HEK293 (cell line): ENCODE measurements around the gene NUDT16L1.

Experiments
- CTCF ChIP-seq: fragments of 450-650 bp; formaldehyde crosslinking; IDR thresholded peaks from 2 replicates; pipeline ENCODE4 v1.5.1; 2016; ENCODE audit warnings: missing biosample characterization, missing genetic modification characterization
- KLF1 ChIP-seq: fragments of 450-650 bp; formaldehyde crosslinking; IDR thresholded peaks from 2 replicates; pipeline ENCODE4 v1.5.1; 2016; ENCODE audit warnings: missing biosample characterization, missing genetic modification characterization
- KLF10 ChIP-seq: fragments of 450-650 bp; IDR thresholded peaks from 2 replicates; pipeline ENCODE4 v1.5.1; 2018; ENCODE audit warnings: missing biosample characterization, mild to moderate bottlenecking, missing genetic modification characterization
- SETDB1 ChIP-seq: IDR thresholded peaks from one replicate; pipeline ENCODE4 v1.6.1; 2017; ENCODE audit warnings: mild to moderate bottlenecking, low read length, moderate library complexity, mixed read lengths; ENCODE audit not compliant: insufficient read length
- ZNF24 ChIP-seq: fragments of 450-650 bp; formaldehyde crosslinking; IDR thresholded peaks from 2 replicates; pipeline ENCODE4 v1.5.1; 2016; ENCODE audit warnings: missing biosample characterization, missing genetic modification characterization
- ZNF280D ChIP-seq: fragments of 450-650 bp; formaldehyde crosslinking; IDR thresholded peaks from 2 replicates; pipeline ENCODE4 v1.5.1; 2016; ENCODE audit warnings: missing biosample characterization, missing genetic modification characterization
- ZNF302 ChIP-seq: fragments of 450-650 bp; formaldehyde crosslinking; IDR thresholded peaks from 2 replicates; pipeline ENCODE4 v1.5.1; 2016; ENCODE audit warnings: missing biosample characterization, missing genetic modification characterization, low read depth
- TF ChIP-seq, protein P1 (sequence below): fragments of 450-650 bp; formaldehyde crosslinking; IDR thresholded peaks from 2 replicates; pipeline ENCODE4 v1.5.1; 2016; ENCODE audit warnings: missing biosample characterization, missing genetic modification characterization
- TF ChIP-seq, protein P2 (sequence below): fragments of 450-650 bp; formaldehyde crosslinking; IDR thresholded peaks from 2 replicates; pipeline ENCODE4 v1.5.1; 2016; ENCODE audit warnings: missing biosample characterization, missing genetic modification characterization

DNA sequence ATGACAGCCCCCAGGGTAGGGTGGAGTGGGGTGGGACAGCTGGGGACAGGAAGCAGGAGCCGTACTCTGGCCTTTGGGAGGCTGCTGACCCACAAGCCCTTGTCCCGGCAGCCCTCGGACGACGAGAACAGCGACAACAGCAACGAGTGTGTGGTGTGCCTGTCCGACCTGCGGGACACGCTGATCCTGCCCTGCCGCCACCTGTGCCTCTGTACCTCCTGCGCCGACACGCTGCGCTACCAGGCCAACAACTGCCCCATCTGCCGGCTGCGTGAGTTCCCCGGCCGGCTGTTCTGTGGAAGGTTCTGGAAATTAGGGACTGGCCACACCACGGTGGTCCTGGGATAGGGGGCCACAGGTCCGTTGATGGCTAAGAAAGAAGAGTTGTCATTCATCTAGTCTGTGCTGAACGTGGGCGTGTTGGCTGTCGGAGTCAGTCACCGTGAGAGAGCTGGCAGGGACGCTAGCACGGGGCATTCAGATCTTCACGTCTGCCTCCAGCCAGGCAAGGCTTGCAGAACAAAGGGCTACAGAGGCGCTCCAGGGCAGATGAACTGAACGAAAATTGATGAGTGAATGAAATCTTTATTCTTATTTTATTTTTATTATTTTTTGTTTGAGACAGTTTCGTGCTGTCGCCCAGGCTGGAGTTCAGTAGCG lies 19.8 kb upstream of the NUDT16L1 start:
- no peak for TF ChIP-seq CTCF (tag by site-specific recombination)
- TF ChIP-seq, protein P1, sequence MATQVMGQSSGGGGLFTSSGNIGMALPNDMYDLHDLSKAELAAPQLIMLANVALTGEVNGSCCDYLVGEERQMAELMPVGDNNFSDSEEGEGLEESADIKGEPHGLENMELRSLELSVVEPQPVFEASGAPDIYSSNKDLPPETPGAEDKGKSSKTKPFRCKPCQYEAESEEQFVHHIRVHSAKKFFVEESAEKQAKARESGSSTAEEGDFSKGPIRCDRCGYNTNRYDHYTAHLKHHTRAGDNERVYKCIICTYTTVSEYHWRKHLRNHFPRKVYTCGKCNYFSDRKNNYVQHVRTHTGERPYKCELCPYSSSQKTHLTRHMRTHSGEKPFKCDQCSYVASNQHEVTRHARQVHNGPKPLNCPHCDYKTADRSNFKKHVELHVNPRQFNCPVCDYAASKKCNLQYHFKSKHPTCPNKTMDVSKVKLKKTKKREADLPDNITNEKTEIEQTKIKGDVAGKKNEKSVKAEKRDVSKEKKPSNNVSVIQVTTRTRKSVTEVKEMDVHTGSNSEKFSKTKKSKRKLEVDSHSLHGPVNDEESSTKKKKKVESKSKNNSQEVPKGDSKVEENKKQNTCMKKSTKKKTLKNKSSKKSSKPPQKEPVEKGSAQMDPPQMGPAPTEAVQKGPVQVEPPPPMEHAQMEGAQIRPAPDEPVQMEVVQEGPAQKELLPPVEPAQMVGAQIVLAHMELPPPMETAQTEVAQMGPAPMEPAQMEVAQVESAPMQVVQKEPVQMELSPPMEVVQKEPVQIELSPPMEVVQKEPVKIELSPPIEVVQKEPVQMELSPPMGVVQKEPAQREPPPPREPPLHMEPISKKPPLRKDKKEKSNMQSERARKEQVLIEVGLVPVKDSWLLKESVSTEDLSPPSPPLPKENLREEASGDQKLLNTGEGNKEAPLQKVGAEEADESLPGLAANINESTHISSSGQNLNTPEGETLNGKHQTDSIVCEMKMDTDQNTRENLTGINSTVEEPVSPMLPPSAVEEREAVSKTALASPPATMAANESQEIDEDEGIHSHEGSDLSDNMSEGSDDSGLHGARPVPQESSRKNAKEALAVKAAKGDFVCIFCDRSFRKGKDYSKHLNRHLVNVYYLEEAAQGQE (tag by site-specific recombination), result no peak
- TF ChIP-seq, protein P2, sequence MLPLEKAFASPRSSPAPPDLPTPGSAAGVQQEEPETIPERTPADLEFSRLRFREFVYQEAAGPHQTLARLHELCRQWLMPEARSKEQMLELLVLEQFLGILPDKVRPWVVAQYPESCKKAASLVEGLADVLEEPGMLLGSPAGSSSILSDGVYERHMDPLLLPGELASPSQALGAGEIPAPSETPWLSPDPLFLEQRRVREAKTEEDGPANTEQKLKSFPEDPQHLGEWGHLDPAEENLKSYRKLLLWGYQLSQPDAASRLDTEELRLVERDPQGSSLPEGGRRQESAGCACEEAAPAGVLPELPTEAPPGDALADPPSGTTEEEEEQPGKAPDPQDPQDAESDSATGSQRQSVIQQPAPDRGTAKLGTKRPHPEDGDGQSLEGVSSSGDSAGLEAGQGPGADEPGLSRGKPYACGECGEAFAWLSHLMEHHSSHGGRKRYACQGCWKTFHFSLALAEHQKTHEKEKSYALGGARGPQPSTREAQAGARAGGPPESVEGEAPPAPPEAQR (tag by site-specific recombination), result no peak
- TF ChIP-seq ZNF280D, result no peak
- no peak for TF ChIP-seq ZNF302
- no peak for TF ChIP-seq KLF10
- TF ChIP-seq ZNF24 (tag by site-specific recombination), result no peak
- TF ChIP-seq KLF1 (tag by site-specific recombination), result no peak
- no peak for TF ChIP-seq SETDB1
